ENCODE results near the gene CBL. TPM values are rescaled to one million over a fixed set of nuclear protein-coding genes. Genes with fewer than 3 reads are reported as not detected.

The CBL gene
- total RNA-seq, 4 donors from 2014 or later: 18.1 to 27.4 (median 22.2) TPM

DNA sequence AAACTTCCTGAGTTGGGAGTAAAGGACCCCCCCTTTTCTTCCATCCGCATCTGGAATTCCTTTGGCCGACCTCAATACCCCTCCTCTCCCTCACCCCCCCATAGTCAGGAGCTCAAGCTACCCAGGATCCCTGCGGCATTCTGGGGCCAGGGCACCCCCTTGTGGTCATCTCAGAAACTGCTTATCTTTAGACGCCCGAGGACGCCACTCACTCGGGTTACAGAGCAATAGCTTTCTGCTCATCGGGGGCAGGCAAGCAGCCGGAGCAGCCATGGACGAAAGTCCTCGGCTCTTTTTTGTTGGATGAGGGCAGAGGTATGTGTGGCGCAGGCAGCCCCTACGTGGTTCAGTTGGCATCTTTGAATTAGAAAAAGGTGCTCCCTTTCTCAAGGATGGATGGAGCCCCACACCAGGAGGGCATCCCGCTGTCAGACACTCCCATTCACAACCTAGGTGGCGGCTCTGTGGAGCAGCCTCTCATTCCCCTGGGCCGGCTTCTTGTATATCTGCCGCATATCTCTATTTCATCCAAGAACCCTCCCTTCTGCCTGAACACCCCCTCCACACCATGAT is 132.3 kb downstream of the CBL start:
- TF ChIP-seq, protein P1, sequence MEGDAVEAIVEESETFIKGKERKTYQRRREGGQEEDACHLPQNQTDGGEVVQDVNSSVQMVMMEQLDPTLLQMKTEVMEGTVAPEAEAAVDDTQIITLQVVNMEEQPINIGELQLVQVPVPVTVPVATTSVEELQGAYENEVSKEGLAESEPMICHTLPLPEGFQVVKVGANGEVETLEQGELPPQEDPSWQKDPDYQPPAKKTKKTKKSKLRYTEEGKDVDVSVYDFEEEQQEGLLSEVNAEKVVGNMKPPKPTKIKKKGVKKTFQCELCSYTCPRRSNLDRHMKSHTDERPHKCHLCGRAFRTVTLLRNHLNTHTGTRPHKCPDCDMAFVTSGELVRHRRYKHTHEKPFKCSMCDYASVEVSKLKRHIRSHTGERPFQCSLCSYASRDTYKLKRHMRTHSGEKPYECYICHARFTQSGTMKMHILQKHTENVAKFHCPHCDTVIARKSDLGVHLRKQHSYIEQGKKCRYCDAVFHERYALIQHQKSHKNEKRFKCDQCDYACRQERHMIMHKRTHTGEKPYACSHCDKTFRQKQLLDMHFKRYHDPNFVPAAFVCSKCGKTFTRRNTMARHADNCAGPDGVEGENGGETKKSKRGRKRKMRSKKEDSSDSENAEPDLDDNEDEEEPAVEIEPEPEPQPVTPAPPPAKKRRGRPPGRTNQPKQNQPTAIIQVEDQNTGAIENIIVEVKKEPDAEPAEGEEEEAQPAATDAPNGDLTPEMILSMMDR (IDR thresholded peaks at IDR 0.05; ENCODE audit: low read depth): no peak

DNA sequence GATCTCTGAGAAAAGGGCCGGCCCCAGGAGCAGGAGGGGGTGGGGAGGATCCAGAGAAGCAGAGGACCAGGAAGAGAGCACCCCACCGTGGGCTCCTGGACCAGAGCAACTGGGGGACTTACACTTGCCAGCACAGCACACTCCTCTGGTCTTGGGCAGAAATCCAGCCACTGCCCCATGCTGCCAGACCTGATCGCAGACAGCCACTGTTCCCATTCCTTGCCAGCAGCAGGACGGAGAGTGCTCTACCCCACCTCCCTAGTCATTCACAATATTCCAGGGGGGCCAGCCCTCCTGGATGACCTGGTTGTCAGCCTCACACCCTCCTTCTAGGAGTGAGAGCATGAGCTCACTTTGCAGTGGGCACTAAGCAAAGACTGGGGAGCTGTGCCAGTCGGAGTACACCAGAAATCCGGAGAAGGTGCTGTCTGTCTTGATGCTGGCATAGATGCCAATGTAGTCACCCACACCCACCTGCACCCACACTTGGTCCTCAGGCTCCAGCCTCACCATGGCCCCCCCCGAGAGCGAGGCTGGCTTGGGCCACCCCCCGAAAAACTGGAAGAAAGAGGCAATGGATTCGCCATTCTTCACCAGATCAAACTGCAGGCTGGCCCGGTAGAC is 132.9 kb downstream of the CBL start:
- TF ChIP-seq, protein P1 (IDR thresholded peaks at IDR 0.05; ENCODE audit: low read depth): no peak

DNA sequence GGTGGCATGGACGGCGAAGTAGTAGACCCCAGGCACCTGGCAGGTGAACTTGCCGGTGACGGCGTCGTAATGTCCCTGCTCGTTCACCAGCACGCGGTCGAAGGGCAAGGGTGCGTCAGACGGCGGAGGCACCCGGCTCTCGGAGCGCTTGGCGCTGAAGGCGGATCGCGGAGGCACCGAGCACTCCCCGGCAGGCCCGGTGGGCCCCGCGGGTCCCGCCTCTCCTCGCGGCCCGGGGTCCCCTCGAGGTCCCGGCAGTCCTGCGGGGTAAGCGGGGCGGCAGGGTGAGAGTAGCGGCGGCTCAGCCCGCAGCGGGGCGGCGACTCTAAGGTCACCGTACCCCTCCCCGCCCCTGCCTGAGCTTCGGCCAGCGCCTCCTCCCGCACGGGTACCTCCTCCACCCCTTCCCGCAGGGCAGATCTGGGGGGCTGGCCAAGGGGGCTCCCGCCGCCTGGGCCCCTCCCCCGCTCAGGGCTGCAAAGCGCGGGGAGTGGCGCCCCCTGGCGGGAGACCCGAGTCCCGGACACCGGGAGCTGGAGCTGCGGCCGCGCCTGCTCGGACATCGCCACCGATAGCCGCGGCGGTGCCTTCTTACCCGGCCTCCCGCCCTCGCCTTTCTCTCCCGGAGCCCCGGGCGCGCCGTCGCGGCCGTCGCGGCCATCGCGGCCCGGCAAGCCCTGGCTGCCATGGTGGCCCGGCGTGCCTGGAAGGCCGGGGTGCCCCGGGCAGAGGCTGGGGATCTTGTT is 133.6 kb downstream of the CBL start:
- TF ChIP-seq, protein P1 (IDR thresholded peaks at IDR 0.05; ENCODE audit: low read depth): no peak

DNA sequence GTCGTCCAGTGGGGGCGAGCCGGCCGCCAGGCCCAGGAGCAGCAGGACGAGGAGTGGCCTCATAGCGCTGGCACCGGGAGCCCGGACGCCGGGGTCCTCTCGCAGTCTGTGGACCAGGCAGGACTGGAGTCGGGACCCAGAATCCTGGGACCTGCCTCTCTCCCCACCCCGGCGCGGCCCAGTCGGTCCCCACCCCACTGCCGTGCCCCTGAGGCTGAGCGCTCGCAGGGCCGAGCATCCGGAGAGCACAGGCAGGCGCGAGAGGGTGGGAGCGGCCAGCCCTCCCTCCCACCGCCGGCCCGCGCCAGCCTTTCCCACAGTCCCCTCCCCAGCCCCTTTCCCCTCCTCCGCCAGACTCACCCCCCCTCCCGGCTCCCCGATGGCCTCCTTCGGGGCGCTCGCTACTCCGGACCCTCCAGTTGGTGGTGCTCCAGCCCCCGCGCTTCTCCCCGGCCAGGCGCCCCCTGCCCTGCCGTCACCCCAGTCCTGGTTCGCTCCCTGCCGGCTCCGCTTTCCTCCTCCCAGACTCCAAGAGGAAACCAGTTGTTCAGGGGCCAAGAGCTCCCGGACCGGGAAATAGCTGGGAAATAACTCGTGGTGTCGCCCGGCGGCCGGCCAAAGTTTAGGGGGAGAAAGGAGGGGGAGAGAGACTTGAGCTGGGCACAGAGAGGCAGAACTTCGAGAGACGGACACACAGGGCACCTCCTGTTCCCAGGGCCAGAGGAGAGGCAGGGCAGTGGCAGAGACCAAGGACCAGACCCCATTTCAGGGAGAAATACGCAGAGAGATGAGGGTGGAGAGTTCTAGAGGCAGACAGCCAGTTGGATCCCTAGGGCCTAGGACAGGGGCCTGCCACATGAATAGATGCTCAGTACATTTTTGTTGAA is 134.4 kb downstream of the CBL start, which contains the start of gene C1QTNF5:
C1QTNF5 (minus strand) TSS at position 549 of the 887 bp plus-strand sequence; CDS start at position 63, 486 bp downstream.
- TF ChIP-seq, protein P1 (IDR thresholded peaks at IDR 0.05; ENCODE audit: low read depth): no peak

DNA sequence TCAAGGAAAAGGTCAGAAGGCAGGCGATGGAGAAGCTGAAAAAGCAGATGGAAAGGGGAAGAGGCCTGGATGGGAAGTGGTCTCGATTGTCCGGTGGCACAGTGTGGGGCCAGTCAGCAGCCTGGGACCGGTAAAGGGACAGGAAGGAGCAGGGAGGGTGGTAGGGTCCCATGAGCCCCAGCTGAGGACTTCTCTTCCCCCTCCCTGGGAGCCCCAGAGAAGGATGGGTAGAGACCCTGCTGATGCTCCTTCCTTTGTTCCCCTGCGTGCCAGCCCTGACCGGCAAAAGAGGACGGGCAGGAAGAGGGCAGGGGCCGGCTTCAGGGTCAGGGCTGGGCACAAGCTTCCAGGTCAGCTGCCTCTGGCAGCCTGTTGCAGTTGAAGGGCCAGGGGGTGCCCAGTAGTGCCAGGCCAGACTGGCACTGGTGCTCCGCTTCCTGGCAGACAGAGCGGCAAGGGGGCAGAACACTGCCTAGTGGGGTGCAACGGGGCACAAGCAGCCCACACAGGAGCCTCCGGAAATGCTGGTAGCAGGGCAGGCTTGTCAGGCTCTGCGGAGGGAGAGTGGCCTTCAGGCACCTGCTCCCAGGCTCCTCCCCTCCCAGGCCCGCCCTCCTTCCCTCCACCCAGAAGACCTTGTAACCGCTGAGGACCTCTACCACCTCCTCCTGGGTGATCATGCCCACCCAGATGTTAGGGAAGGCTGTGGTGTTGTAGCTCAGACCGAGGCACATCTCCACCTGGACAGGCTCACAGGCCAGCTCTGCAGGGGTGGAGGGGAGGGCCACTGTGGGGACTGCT is 135.3 kb downstream of the CBL start:
- TF ChIP-seq, protein P1 (IDR thresholded peaks at IDR 0.05; ENCODE audit: low read depth): no peak

DNA sequence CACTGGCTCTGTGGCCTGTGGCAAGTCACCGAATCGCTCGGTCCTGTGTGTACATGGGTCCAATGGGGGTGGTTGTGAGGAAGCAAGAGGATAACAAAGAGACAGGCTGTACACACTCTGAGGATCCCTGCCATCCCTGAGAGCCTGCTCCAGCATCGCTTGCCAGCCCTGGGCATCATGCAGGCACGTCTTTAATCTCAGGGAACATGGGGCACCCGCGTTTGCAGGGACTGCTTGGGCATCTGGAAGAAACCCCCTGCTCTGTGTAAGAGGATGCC is 135.8 kb downstream of the CBL start:
- TF ChIP-seq, protein P1 (IDR thresholded peaks at IDR 0.05; ENCODE audit: low read depth): no peak
